Measurements from ENCODE around the gene MTHFD2L.

- TF ChIP-seq CTCF (IDR thresholded peaks at IDR 0.05; ENCODE audit: control extremely low read depth in 1 of 3, insufficient read depth in 1 of 3, low read depth in 1 of 3, low read length in 3 of 3), result no peak
- TF ChIP-seq MAX (IDR thresholded peaks at IDR 0.05), result no peak
- TF ChIP-seq ZNF274 (IDR thresholded peaks at IDR 0.05; ENCODE audit: borderline replicate concordance, extremely low read depth, low read length), result no peak
- TF ChIP-seq NRF1 (IDR thresholded peaks at IDR 0.05; ENCODE audit: low read depth, low read length), result no peak
- no peak for TF ChIP-seq HDAC2 (IDR thresholded peaks at IDR 0.05; ENCODE audit: borderline replicate concordance in 1 of 2, low read depth in 2 of 2, low read length in 2 of 2)
- no peak for TF ChIP-seq GABPA (IDR thresholded peaks at IDR 0.05; ENCODE audit: borderline replicate concordance, insufficient read depth, low read length)
- TF ChIP-seq POLR2AphosphoS5 (IDR thresholded peaks at IDR 0.05; ENCODE audit: low read depth, low read length), result no peak
- TF ChIP-seq CBX5 (IDR thresholded peaks at IDR 0.05; ENCODE audit: low read depth, low read length), result no peak
- TF ChIP-seq JUND (IDR thresholded peaks at IDR 0.05; ENCODE audit: low read length), result no peak
- TF ChIP-seq E2F6 (IDR thresholded peaks at IDR 0.05), result no peak
These were observed 45.5 kb downstream of the MTHFD2L start for GRCh38 chr4:74203467-74203866.

Data from H1 (cell line).